ENCODE data around the gene WASF3. TPM values are rescaled to one million over a fixed set of nuclear protein-coding genes. Genes with fewer than 3 reads are reported as not detected.

Gene WASF3
- total RNA-seq, 1 experiment from 2014 or later = 7.5 TPM

DNA sequence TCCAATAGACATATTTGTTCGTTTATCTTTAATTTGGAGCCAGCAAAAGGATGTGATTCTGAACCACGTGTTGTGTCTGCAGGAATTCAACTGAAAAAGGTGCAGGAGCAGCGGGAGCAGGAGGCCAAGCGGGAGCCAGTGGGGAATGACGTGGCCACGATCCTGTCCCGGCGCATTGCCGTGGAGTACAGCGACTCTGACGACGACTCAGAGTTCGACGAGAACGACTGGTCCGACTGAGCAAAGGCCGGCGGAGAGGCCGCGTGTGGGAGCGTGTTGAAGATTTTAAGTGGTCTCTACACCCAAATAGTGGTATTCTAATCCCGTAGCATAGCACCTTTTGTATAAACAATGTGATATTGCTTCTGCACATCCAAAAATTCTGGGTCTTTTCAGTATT is 128.1 kb downstream of the WASF3 start:
- no peak for DNase-seq (ENCODE audit: low spot score)

DNA sequence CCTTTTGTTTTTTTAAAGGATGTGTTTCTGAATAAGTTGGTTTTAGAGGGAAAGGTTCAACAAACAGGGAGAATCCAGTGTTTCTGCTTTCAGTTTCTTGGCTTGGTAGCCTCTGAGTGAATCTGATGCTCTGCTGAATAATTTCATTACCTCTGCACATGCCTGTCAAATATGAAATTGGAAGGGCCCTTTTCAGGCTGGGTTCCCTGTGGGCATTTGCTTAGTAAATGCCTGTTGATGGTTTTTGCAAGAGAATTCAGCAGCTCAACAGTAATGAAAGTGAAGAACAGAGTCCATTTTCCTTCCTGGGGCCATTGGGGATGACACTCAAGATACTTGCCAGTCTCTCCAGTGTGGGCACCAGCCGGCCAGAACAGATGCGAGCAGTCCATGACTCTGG is 128.8 kb downstream of the WASF3 start:
- no peak for DNase-seq (ENCODE audit: low spot score)

DNA sequence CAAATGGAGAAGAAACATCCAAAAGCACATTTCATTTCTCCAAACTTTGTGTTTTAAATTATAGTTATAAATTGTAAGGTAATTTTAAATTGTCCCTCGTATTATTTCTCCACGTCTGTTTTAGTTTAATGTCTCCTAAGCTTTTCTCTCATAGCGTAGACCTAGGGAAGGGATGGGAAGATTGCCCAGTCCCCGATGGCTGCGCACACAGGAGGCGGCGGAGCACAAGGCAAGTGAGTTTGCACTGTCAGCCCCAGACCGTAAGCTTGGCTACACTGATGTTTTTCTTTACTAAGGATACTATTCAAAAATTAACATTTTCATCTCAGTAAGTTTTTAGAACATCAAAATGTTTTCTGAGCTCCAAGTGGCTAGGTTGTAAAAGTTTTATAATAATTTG is 130.8 kb downstream of the WASF3 start:
- DNase-seq (ENCODE audit: low spot score) = no peak

DNA sequence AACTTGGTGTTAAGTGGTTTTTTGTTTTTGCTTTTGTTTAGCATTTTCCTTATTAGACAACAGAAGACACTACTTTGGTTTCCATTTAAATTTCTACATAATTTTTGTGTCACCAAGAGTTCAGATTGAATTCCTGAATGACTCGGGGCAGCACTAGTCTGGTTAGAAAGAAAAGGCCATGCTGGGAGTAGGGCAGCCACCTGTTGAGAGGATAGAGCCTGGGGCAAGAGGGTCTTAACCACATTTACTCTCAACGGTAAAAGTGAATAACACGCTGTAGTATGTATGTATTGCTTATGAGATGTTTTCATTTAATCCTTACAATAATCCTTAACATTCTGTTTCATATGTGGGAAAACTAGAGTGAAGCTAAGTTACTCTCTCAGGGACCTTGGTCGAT is 131.5 kb downstream of the WASF3 start:
- no peak for DNase-seq (ENCODE audit: low spot score)

DNA sequence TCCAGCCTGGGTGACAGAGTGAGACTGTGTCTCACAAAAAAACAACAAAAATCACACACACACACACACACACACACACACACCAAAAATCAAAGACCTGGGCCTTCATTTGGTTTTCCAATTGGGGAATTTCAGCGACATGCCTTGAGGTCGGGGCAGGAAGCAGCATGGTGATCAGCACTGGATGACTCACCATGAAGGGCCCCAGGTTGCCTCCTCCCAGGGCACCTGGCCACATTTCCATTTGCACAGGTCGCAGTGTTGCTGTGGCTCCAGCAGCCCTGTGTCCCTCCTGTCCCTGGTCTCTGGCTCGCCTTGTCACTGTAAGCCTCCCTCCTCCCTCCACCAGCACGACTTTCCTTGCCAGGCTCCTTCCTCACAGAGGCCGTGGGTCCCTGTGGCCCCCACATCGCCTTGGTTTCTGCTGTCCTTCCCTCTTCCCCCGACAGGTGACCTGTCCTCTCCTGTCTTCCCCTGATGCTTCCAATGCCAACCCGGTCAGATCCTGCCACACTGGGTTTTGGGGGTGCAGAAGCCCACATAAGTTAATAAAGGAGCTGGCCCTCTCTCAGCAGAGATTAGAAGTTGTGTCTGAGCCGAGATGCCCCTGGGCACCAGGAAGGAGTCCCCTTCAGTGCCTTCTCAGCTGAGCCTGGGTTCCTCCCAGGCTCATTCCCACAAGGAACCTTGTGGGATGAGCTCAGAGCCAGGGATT is 136.4 kb downstream of the WASF3 start:
- no peak for DNase-seq (ENCODE audit: low spot score)

DNA sequence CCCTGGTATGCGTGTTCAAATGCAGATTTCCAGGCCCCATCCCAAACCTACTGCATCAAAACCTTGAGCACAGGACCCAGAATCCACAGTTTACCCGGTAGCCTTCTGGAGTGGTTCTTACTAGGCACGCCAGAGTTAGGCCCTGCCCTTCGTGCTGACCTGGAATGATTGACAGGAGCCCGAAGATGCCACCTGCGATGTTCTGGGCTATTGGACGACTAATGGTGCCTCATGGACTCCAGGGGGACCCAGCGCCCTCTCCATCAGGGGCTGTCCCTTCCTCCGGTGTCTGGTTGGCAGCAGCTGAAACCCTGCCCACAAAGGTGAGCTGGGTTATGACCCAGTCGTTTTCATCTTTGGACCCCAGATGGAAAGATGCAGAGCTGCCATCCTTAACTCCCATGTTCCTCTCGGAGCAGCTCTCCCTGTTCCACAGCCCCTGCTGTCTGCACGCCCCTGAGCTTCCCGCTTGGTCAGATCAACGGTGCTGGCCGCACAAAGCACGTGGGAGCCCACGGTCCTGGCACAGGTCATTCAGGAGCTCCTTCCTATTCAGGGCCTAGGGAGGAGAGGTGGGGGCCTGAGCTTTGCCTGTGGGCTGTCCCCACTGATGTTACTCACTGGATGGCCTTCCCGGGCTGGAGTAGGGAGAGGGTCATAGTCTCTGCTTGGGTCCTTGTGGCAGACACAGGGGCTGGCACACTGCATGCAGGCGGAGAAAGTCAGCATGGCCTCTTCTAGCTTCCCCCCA is 137.3 kb downstream of the WASF3 start:
- no peak for DNase-seq (ENCODE audit: low spot score)

DNA sequence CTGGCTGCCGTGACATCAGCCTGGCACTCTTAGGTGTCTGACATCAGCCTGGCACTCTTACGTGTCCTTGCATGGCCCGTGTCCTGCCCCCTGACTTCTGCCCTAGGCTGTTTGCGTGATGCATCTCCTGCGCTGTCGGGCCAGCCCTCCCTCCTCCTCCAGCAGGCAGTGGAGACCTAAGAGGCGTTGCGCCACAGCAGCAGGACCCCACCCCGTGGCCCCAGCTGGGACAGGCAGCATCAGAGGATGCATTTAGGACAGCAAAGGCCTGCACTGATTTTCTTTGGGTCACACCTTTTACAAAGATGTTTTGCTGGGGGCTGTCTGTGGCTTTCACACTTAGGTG is 137.8 kb downstream of the WASF3 start:
- no peak for DNase-seq (ENCODE audit: low spot score)

DNA sequence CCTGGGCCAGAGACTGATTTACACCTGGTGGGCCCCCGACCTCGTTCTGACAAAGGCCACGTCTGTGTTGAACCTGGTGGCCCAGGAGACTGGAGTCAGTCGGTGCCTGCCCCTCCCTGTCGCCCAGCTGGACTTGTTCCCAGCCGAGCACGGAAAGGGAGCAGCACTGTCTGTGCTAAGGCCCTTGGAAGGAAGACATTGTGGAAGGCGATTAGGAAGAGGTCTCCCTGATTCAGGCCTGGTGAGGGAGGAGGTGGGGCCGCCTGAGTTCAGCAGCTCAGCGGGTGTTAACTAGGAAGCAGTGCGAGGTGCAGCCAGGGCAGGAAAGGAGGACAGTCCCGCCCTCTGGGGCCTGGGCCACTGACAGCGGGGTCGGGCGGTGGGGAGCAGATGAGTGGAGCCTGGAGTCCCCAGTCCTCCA is 138.4 kb downstream of the WASF3 start:
- no peak for DNase-seq (ENCODE audit: low spot score)

DNA sequence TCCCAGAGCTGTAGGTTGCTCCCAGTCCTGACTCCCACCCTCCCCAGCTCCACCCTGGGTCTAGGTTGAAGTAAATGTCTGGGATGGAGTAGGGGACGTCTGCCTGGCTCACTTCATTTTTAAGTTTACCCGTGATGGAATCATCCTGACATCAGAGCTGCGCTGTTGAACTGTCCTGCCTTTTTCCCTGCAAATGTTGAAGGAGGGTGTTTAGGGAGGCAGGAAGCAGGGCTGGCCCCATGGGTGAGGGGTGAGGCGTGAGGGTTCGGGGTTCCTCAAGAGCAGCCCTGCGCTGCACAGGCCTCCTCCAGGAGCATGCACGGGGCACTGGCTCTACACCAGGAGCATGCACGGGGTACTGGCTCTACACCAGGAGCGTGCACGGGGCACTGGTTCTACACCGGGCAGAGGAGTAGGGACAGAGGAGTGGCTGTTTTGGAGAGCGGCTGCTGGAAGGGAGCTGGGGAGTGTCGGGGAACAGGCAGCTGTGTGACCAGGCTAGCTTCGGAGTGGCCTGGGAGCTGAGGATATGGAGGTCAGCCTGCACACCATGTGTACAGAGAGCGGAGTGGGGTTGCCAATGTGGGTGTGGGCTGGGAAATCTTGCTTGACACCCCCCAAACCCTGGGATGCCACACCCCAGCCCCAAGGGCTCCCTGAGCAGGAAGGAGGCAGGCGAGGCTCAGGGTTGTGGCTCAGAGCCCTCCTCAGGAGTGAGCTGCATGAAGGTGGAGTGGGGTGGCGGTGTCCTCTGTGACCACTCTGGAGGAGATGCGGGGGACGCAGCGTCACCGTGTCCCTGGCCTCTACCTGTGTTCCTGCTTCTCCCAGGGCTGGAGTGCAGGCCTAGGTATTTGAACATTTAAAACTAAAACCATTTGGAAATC is 139.8 kb downstream of the WASF3 start:
- no peak for DNase-seq (ENCODE audit: low spot score)

DNA sequence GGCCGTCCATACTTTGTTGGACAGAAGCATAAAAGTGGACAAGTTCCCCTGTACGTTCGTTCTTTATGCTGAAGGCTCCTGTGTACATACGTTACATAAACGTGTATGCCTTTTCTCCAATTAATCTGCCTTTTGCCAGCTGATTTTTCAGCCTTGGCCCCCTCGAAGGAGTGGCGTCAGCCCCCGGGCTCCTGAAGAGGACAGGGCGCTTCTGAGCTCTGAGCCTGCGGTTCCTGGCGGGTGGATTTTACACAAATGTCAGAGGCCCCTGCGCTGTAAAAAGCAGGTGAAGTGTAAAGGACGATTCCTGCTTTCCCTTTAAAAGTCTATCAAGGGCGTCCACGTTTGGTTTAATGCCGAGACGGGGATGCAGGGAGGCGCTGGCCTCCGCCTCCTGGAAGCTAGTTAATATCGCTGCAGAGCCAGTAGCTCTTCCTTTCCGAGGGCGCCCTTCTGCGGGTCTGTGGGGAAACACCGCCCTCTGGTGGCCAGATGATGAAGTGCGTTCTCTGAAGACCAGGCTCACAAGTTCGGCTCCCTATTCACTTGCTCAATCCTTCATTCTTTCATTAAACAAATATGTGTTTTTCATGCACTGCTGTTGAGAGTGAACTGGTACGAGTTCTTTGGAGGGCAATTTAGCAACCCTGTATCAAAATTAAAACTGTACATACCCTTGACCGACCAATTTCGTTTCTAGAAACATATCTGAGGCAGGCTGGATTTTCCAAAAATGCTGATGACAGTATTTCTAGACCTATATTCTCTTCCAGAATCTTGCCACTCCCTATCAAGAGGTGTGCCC is 141.1 kb downstream of the WASF3 start:
- DNase-seq (ENCODE audit: low spot score) = peak; percentile 62

DNA sequence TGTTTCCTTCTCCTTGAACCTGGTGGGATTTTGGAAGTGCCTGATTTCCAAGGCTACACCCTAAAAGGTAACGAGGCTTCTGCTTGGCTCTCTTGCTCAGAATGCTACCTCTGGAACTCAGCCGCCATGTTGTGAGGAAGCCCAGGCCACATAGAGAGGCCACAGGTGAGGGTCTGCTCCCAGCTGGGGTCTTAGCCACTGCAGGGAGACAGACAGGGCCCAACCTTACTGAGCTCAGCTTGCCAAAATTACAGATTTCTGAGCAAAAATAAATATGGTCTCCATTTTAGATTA is 141.7 kb downstream of the WASF3 start:
- DNase-seq (ENCODE audit: low spot score) = no peak

DNA sequence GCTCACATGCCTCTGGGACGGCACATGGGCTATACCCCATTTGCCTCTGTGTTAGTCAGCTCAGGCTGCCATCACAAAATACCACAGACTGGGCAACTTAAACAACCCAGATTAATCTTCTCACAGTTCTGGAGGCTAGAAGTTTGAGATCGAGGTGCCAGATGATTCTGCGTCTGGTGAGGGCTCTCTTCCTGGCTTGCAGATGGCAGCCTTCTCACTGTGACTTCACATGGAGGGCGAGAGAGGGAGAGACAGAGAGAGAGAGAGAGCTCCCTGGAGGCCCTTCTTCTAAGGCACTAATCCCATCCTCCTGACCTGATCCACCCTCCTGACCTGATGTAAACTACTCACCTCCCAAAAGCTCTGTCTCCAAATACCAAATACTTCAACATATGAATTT is 148.1 kb downstream of the WASF3 start:
- no peak for DNase-seq (ENCODE audit: low spot score)

DNA sequence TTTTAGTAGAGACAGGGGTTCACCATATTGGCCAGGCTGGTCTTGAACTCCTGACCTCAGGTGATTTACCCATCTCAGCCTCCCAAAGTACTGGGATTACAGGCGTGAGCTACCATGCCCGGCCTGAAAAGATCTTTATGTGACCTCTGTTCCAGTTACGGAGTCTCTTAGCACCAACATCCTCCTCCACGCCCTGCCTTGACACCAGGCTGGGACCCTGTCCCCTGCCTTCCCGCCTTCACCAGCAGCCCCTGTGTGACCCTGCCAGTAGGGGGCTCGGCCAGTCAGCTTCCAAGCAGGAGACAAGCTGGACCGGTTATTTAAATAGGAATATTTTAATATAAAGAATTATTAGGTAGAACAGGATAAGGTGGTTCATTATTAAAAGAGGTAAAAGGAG is 148.9 kb downstream of the WASF3 start:
- DNase-seq (ENCODE audit: low spot score) = no peak

DNA sequence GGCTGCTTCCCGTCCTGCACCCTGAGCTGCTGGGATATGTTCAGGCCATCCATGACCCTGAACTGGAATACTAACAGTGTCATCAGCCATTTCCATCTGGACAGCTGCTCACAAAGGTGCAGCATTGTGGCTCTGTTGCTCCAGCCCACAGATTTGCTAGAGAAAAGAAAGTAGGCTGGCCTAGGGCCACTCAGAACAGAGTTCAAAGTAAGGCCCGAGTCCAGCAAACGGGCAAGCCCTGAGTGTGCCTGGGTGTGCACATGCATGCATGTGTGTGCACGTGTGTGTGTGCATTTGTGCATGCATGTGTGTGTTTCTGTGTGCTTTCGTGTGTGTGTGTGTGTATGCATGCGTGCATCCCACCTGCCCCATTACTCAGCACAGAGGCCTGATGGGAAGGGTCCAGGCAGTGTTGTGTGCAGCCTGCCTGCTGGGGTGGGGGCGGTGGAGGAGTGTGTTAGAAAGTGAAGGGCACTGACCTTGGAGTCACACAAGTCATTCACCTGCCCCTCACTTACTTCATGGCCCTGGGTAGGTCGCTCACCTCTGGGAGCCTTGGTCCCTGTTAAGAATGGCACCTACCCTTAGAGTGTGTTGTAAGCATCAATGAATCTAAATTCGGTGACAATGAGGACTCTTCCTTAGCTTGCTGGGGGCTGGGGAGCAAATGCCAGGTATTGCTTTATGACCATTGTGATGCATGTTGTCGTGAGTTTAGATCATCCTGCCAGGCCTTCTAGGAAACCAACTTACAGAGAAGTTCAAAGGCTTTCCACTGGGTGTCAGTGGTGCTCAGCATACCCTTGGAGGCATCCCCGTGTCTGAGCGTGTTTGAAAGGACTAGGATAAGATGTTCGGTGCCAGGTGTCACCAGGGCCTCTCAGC is 149.9 kb downstream of the WASF3 start:
- DNase-seq (ENCODE audit: low spot score) = peak; percentile 31

DNA sequence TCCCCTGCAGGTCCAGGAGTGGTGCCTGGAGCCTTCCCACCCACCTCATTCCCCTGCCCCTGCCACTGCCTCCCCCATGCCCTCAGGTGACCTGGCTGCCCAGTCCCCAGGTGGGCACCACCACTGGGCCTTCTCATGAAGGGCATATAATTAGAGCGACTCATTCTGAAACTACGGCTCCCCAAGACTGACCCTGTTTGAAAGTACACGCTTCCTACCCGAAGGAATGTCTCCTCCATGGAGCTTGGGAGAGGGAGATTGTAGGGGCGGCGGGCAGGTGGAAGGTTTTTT is 150.5 kb downstream of the WASF3 start:
- no peak for DNase-seq (ENCODE audit: low spot score)

DNA sequence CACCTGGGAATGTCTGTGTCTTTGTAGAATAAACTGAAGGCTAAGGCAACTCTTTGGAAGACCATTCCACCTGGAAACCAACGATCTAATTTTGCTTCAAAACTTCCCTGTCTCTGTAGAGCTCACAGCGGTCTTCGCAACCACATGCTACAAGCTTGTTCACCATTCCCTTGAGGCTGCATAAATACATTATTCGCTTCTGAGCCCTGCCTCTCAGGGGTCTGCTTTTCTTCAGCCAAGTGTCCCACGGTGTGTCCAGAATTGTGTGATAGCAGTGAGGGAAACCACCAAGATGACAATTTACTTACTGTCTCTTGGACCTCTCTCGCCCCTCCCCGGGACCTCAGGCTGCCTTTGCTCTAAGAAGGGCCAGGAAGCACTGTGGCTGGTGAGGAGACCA is 152.0 kb downstream of the WASF3 start:
- no peak for DNase-seq (ENCODE audit: low spot score)

DNA sequence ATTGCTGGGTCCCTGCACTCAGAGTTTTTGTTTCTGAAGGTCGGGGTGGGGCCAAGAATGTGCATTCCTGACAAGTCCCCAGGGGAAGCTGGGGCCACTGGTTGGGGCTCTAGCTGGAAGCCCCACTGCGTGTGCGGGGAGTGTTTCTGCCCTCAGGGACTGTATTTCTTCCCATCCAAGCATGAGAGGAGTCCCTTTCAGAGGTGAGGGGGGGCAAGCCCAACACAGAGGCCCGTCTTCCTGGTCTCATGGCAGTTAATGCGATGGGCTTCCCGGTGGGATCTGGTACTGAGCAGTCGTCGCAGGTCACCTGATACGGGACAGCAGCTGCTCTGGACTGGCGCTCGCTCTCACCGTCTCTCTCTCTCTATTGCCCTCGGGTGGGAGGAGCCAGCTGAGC is 152.7 kb downstream of the WASF3 start:
- DNase-seq (ENCODE audit: low spot score) = no peak

DNA sequence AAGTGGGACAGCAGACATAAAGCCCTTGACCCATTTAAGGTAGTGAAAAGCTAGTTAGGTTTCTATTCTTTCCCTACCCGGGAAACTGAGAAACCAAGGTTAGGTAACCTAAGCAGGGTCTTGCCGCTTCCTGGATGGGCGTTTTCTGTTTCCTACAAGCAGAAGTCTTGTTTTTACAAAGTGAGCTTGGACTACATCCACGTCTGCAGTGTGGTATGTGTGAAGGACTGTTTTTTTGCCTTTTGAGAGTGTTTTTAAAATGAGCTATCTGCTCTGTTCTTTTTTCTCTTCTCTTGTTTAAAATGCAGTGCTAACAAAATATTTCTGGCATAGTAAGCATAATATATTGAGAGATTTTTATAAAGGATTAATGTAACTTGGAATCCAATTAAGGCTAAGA is 153.7 kb downstream of the WASF3 start:
- no peak for DNase-seq (ENCODE audit: low spot score)

DNA sequence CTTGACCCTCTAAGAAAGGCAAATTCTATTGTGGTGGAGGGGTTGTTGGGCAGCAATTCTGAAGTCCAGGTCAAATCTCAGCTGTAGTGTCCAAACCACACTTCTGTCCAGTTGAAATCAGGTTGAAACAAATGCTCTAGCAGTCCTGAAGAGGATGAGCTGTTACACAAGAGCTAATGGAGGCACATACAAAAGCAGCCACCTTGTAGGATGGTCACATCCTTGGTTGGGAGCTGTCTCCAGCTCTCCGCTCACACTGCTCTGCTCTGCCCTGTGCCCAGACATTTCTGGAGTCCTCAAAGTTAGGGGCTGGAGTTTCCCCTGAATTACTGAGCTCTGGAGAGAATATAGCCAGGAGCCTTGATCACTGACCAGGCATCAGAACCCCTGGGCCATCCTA is 155.9 kb downstream of the WASF3 start:
- no peak for DNase-seq (ENCODE audit: low spot score)

DNA sequence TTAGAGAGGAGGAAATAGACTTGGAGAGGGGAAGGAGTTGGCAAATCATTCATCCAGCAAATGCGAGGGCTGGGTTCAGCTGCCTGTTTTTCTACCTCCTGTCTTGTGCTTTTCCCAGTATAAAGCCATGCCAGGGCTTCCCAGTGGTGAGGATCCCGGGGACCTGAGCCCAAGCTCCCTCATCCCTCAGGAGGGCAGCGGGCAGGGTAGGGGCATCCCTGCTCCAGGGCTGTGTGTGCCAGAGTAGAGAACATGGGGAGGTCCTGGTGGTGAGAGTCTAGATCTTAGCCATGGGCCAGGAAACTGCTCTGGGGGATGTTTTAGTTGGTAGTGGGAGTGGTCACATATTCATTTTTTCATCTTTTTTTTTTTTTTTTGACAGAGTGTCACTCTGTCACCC is 159.5 kb downstream of the WASF3 start:
- DNase-seq (ENCODE audit: low spot score) = no peak

DNA sequence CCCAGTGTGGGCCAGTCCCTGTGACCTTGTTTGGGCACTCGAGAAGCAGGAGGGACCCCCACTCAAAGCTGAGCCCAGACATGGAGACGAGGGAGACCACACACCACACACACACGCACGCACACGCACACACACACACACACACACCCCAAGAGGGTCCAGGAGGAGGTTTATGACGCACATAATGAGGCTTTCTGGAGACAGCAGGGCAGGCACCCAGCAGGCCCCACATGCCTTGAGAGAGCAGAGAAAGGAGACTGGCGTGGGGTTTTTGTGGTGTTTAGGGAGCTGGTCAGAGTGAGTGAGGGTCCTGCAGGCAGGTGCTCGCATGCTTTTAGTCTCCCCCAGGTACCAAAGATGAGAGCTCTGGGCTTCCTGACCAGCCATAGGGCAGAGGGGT is 160.7 kb downstream of the WASF3 start:
- no peak for DNase-seq (ENCODE audit: low spot score)

Measured in H4 (cell line).